Lung (tissue), 12 donors: ENCODE results near the gene SAC3D1. TPM values are rescaled to one million over a fixed set of nuclear protein-coding genes. Genes with fewer than 3 reads are reported as not detected.

Experiments
- ATAC-seq: fragments of 200-7000 bp; cut with Tn5 transposase; one replicate; pipeline ENCODE4 v1.9.1; 2020; ENCODE audit warnings: moderate number of reproducible peaks; ENCODE audit not compliant: insufficient read depth, low FRiP score
- DNase-seq, 3 donors: peaks; one replicate each; pipeline ENCODE4 v3.0.0-alpha.2; 2013 to 2017
- H3K27ac ChIP-seq, 2 donors: one replicate each; pipeline ENCODE4 v1.5.1; 2013; ENCODE audit warnings: mild to moderate bottlenecking in 2 of 2, moderate library complexity in 2 of 2, control low read depth in 1 of 2, inconsistent platforms in 1 of 2, low read depth in 1 of 2, low read length in 1 of 2
- H3K27me3 ChIP-seq, 3 donors: one replicate each; pipeline ENCODE4 v1.5.1; 2013; ENCODE audit warnings: low read length in 2 of 3; ENCODE audit not compliant: control insufficient read depth in 3 of 3, insufficient read depth in 3 of 3
- H3K36me3 ChIP-seq, 4 donors: one replicate each; pipeline ENCODE4 v1.5.1; 2013; ENCODE audit warnings: low read length in 4 of 4, mild to moderate bottlenecking in 1 of 4, moderate library complexity in 1 of 4; ENCODE audit not compliant: control insufficient read depth in 4 of 4, insufficient read depth in 4 of 4
- H3K4me1 ChIP-seq, 5 donors: one replicate each; pipeline ENCODE4 v1.5.1; 2013; ENCODE audit warnings: low read length in 5 of 5, mild to moderate bottlenecking in 2 of 5, moderate library complexity in 1 of 5; ENCODE audit not compliant: control insufficient read depth in 5 of 5, insufficient read depth in 5 of 5
- H3K4me3 ChIP-seq: one replicate; pipeline ENCODE4 v1.5.1; 2013; ENCODE audit warnings: mild to moderate bottlenecking, control low read depth, moderate library complexity
- H3K9ac ChIP-seq, 2 donors: one replicate each; pipeline ENCODE4 v1.5.1; 2013; ENCODE audit warnings: low read length in 2 of 2, control low read depth in 1 of 2; ENCODE audit not compliant: insufficient read depth in 1 of 2
- H3K9me3 ChIP-seq, 4 donors: one replicate each; pipeline ENCODE4 v1.5.1; 2013; ENCODE audit warnings: low read length in 3 of 4, mild to moderate bottlenecking in 1 of 4, moderate library complexity in 1 of 4; ENCODE audit not compliant: control insufficient read depth in 4 of 4, insufficient read depth in 3 of 4
- CTCF ChIP-seq: IDR thresholded peaks from 2 replicates; pipeline ENCODE4 v1.5.1; 2012; ENCODE audit warnings: mild to moderate bottlenecking; ENCODE audit errors: control extremely low read depth, extremely low read depth
- WGBS, 2 donors: extraction: QIAGEN DNeasy Blood & Tissue Kit; methylation state at CpG; one replicate each; pipeline ENCODE4 v1.1.7; 2013; 5-methylcytosine and 5-hydroxymethylcytosine counted together
- polyA plus RNA-seq, 2 donors: library from polyadenylated mRNA; stranded (reverse); fragments of 200-250 nt; gene quantifications; one replicate each; pipeline ENCODE4 v1.2.1, GENCODE V29; 2013
- total RNA-seq, 2 donors: library from RNA; depleted of rRNA in 1 of 2; stranded (reverse); fragments of >200 nt in 1 of 2; gene quantifications; one replicate each; pipeline ENCODE4 v1.2.1, GENCODE V29; 2014 to 2021
- donor health status: control.
- donor health status: control.
- donor health status: Bipolar disorder and iron deficiency.
- donor health status: healthy.
- donor health status: DM: yes; HTN: yes; CAD: no.

The SAC3D1 gene
- total and polyA plus RNA-seq, 4 donors = 5.1 to 17.6 (median 14.3) TPM

GRCh38 chr11:65064847-65065240 lies 23.8 kb downstream of the SAC3D1 start:
- no peak for TF ChIP-seq CTCF
- Histone ChIP-seq H3K27ac (no peak overlapping the region), H3K4me3 (no peak overlapping the region), H3K27me3 (no peaks in the 10 kb centered on the region), H3K4me1 (no peaks in the 10 kb centered on the region), H3K9me3 (no peaks in the 10 kb centered on the region), H3K36me3 (no peaks in the 10 kb centered on the region), H3K9ac (no peak overlapping the region)
- DNase-seq = no peak
- WGBS, 2 donors = 90 to 92% methylated on average over 4 of the region's 4 CpGs
- no peak for ATAC-seq

DNA sequence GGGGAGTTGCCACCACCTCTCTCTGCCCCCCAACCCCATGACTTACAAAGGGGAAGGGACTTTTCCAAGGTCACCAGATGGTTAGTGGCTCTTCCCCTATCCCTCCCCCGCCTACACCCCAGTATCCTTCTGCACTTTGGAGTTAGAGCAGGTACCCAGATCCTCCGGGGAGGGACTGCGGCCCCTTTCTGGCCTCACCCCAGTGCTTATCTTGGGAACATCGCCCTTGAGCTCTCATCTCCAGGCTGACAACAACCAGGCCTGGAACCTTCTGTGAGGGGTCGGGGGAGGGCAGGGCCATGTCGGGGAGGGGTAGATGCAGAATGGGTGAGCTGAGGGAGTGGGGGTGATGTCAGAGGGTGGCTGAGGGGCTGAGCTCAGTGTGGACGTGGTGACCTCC lies 24.8 kb downstream of the SAC3D1 start:
- H3K36me3 ChIP-seq = no peaks in the 10 kb centered on the region
- DNase-seq = no peak
- H3K4me3 ChIP-seq = no peak overlapping the region
- no peak overlapping the region for H3K27ac ChIP-seq
- H3K27me3 ChIP-seq = no peaks in the 10 kb centered on the region
- ATAC-seq = no peak
- WGBS, 2 donors = 87 to 89% methylated on average over 7 of the region's 7 CpGs
- no peak for TF ChIP-seq CTCF
- no peaks in the 10 kb centered on the region for H3K9me3 ChIP-seq
- H3K4me1 ChIP-seq = no peaks in the 10 kb centered on the region
- H3K9ac ChIP-seq = no peak overlapping the region

GRCh38 chr11:65066315-65066714 lies 25.3 kb downstream of the SAC3D1 start:
- no peak for TF ChIP-seq CTCF
- DNase-seq = no peak
- Histone ChIP-seq H3K4me3 (no peak overlapping the region), H3K9me3 (no peaks in the 10 kb centered on the region), H3K4me1 (no peaks in the 10 kb centered on the region), H3K27me3 (no peaks in the 10 kb centered on the region), H3K27ac (no peak overlapping the region), H3K36me3 (no peaks in the 10 kb centered on the region), H3K9ac (no peak overlapping the region)
- no peak for ATAC-seq
- WGBS, 2 donors = 81 to 84% methylated on average over 10 to 11 of the region's 11 CpGs

DNA sequence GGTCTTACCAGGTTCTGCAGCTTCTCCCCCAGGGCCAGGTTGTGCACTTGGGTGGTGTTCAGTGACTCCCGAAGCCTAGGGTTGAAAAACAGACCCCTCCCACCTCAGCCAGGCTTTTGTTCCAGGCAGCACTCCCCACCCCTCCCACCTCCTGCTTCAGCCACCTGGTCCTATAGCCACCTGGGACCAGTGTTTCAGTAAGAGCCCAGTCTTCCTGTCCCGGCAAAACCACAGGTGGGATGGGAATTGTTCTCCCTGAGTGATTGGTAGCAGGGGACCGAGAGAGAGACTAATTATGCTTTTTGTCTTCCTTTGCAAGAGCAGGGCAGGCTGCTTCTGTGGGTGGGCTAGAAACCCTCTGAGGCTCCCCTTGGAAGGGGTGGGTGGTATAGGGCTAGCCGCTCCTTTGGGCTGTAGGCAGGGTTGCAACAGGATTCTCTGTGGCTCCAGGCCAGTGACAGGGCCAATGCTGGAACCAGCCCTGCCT lies 25.8 kb downstream of the SAC3D1 start:
- no peak for TF ChIP-seq CTCF
- ATAC-seq (no peak), DNase-seq (no peak)
- H3K27ac ChIP-seq = no peak overlapping the region
- WGBS, 2 donors = 80 to 90% methylated on average over 4 of the region's 4 CpGs
- no peak overlapping the region for H3K4me3 ChIP-seq
- no peaks in the 10 kb centered on the region for H3K36me3 ChIP-seq
- H3K27me3 ChIP-seq = no peaks in the 10 kb centered on the region
- no peaks in the 10 kb centered on the region for H3K4me1 ChIP-seq
- no peaks in the 10 kb centered on the region for H3K9me3 ChIP-seq
- no peak overlapping the region for H3K9ac ChIP-seq
